Ovary (tissue), 9 donors: ENCODE results near the gene GLTPD2. TPM values are rescaled to one million over a fixed set of nuclear protein-coding genes. Genes with fewer than 3 reads are reported as not detected.

Source experiments
- DNase-seq, 5 donors: peaks; one replicate each; pipeline ENCODE4 v3.0.0-alpha.2; 2019 to 2020
- H3K27ac ChIP-seq, 2 donors: fragments of 200-600 bp; one replicate each; pipeline versions ENCODE4 v1.5.1 to v1.8.0; 2019 to 2022
- H3K27me3 ChIP-seq: fragments of 200-600 bp; one replicate; pipeline ENCODE4 v1.8.0; 2022
- H3K36me3 ChIP-seq: fragments of 200-600 bp; sonication (generic); one replicate; pipeline ENCODE4 v1.5.1; 2019
- H3K4me1 ChIP-seq: one replicate; pipeline ENCODE4 v1.8.1; 2013; ENCODE audit warnings: mild to moderate bottlenecking, moderate library complexity; ENCODE audit not compliant: insufficient read depth
- H3K4me3 ChIP-seq: fragments of 200-600 bp; sonication (generic); one replicate; pipeline ENCODE4 v1.5.1; 2017
- H3K9me3 ChIP-seq, 2 donors: fragments of 200-600 bp in 1 of 2; sonication (generic) in 1 of 2; one replicate each; pipeline versions ENCODE4 v1.5.1 to v1.8.1; 2013 to 2019; ENCODE audit warnings: mild to moderate bottlenecking in 1 of 2, moderate library complexity in 1 of 2
- CTCF ChIP-seq, 3 donors: fragments of 450-650 bp in 2 of 3; fragments of 200-600 bp in 1 of 3; IDR thresholded peaks; one replicate each; pipeline versions ENCODE4 v1.5.1 to v1.8.0; 2016 to 2022; ENCODE audit warnings: antibody characterized with exemption in 3 of 3, mild to moderate bottlenecking in 1 of 3
- EP300 ChIP-seq: sonication (generic); formaldehyde crosslinking; IDR thresholded peaks from one replicate; pipeline ENCODE4 v1.6.1; 2017; ENCODE audit warnings: antibody characterized with exemption
- POLR2A ChIP-seq: fragments of 450-650 bp; IDR thresholded peaks from one replicate; pipeline ENCODE4 v1.6.1; 2017; ENCODE audit warnings: antibody characterized with exemption, mild to moderate bottlenecking, moderate library complexity
- WGBS, 3 donors: extraction: QIAGEN DNeasy Blood & Tissue Kit in 1 of 3; methylation state at CpG; one replicate each; pipeline versions ENCODE4 v1.1.5 to v1.1.7; 2013 to 2017; 5-methylcytosine and 5-hydroxymethylcytosine counted together
- intact Hi-C, 4 donors: fragments of 100-400 bp; cut with DNase I; formaldehyde crosslinking; loops; one replicate each; pipeline versions ENCODE4 v1.11.0 to v1.15.1; 2022 to 2023
- polyA plus RNA-seq, 2 donors: library from polyadenylated mRNA; stranded (reverse); fragments of 200-250 nt in 1 of 2; fragments of 350-450 nt in 1 of 2; fragmentation: Illumina TruSeq in 1 of 2; extraction: RNeasy Lipid Tissue Mini Kit (QIAGEN cat#74804) in 1 of 2; gene quantifications; one replicate each; pipeline ENCODE4 v1.2.3, GENCODE V29; 2013 to 2014
- total RNA-seq, 7 donors: library from RNA; depleted of rRNA in 2 of 7; stranded (reverse); fragments of >200 nt in 2 of 7; fragmentation: NEBNext Ultra II Directional in 3 of 7; extraction: Animal tissue kit (Norgen Biotek cat#: 25700) in 3 of 7; gene quantifications; one replicate each; pipeline versions ENCODE4 v1.1.0 to v1.2.4, GENCODE V29; 2016 to 2023
- donor health status: DM: no; HTN: no; CAD: no; lungs with moderate emphysema.
- donor health status: DM: no; HTN: no; CAD: no.
- donor health status: Bipolar disorder and iron deficiency.
- donor health status: DM: yes; HTN: yes; CAD: no.
- donor health status: DM: no; HTN: no; CAD: no.
- donor health status: DM: yes; HTN: yes; CAD: no.

GLTPD2 gene
- total and polyA plus RNA-seq, 9 donors: not detected

- WGBS, 3 donors: 65 to 71% (median 69%) methylated on average over 5 of the region's 5 CpGs
- intact Hi-C loops: no loop called here
- Histone ChIP-seq H3K27ac (no peak overlapping the region), H3K4me1 (no peaks in the 10 kb centered on the region), H3K4me3 (no peak overlapping the region), H3K9me3 (no peaks in the 10 kb centered on the region), H3K27me3 (no peaks in the 10 kb centered on the region), H3K36me3 (no peaks in the 10 kb centered on the region)
- no peak for TF ChIP-seq EP300
- TF ChIP-seq POLR2A: no peak
- TF ChIP-seq CTCF (IDR thresholded peaks at IDR 0.05): no peak
- DNase-seq: no peak
These were observed 36.8 kb upstream of the GLTPD2 start for GRCh38 chr17:4751932-4752331.

GRCh38 chr17:4753392-4753791 lies 35.4 kb upstream of the GLTPD2 start:
- no peak for TF ChIP-seq CTCF (IDR thresholded peaks at IDR 0.05)
- TF ChIP-seq POLR2A: no peak
- no peak for TF ChIP-seq EP300
- H3K9me3 ChIP-seq: no peaks in the 10 kb centered on the region
- intact Hi-C loops: no loop called here
- H3K27me3 ChIP-seq: no peaks in the 10 kb centered on the region
- no peak overlapping the region for H3K27ac ChIP-seq
- no peaks in the 10 kb centered on the region for H3K4me1 ChIP-seq
- H3K4me3 ChIP-seq: no peak overlapping the region
- no peaks in the 10 kb centered on the region for H3K36me3 ChIP-seq
- DNase-seq: no peak
- 70 to 75% (median 75%) methylated on average over 1 of the region's 1 CpG for WGBS, 3 donors

GRCh38 chr17:4759776-4760236 lies 29.0 kb upstream of the GLTPD2 start:
- no peak for DNase-seq
- Histone ChIP-seq H3K9me3 (no peaks in the 10 kb centered on the region), H3K4me1 (no peaks in the 10 kb centered on the region), H3K4me3 (no peak overlapping the region), H3K27me3 (no peaks in the 10 kb centered on the region), H3K36me3 (no peaks in the 10 kb centered on the region), H3K27ac (no peak overlapping the region)
- intact Hi-C loops: no loop called here
- no peak for TF ChIP-seq CTCF (IDR thresholded peaks at IDR 0.05)
- TF ChIP-seq EP300: no peak
- no peak for TF ChIP-seq POLR2A
- 36 to 57% (median 47%) methylated on average over 10 of the region's 10 CpGs for WGBS, 3 donors

GRCh38 chr17:4764595-4764994 lies 24.2 kb upstream of the GLTPD2 start:
- no peak overlapping the region for H3K27ac ChIP-seq

More at GRCh38 chr17:4764595-4764994, 24.2 kb upstream of the GLTPD2 start:
- intact Hi-C loops: no loop called here
- 64 to 75% (median 69%) methylated on average over 3 of the region's 3 CpGs for WGBS, 3 donors
- Histone ChIP-seq H3K9me3 (no peaks in the 10 kb centered on the region), H3K4me1 (no peaks in the 10 kb centered on the region), H3K4me3 (no peak overlapping the region), H3K36me3 (no peaks in the 10 kb centered on the region), H3K27me3 (no peaks in the 10 kb centered on the region)
- no peak for DNase-seq
- no peak for TF ChIP-seq CTCF (IDR thresholded peaks at IDR 0.05)
- TF ChIP-seq EP300: no peak
- no peak for TF ChIP-seq POLR2A
